Measurements from ENCODE around the gene TM9SF3.
A peak's percentile ranks its signal among the peaks of the same experiment; 100 is the strongest.
"Not testable (repeated sequence)": the region's sequence is repeated elsewhere in the genome, so short reads cannot be mapped to it uniquely, and the experiment has no call there.

The TM9SF3 gene

DNA sequence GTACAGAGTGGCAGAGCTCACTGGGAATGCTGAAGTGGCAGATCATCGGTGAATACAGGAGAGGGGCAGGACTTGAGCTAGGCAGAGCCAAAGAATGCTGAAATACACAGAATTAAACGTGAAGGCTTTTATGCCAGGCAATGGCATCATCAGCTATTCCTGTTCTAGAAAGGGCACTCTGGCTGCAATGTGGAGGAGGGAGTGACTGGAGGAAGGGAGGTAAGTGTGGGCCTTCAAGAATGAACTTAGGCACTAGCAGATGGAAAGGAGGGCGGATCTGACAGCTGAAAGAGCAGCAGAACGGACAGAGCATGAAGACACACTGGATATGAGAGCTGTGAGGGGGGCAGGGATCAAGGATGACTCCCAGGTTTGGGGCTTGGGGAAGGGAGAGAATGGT lies 12.0 kb upstream of the TM9SF3 start:
- DNase-seq (ENCODE audit: low read depth): no peak

GRCh38 chr10:96596422-96597407 lies 9.9 kb upstream of the TM9SF3 start:
- no peak for DNase-seq (ENCODE audit: low read depth)

GRCh38 chr10:96595741-96596140 lies 8.9 kb upstream of the TM9SF3 start:
- DNase-seq (ENCODE audit: low read depth): no peak

GRCh38 chr10:96591946-96592345 lies 5.1 kb upstream of the TM9SF3 start:
- no peak for DNase-seq (ENCODE audit: low read depth)

DNA sequence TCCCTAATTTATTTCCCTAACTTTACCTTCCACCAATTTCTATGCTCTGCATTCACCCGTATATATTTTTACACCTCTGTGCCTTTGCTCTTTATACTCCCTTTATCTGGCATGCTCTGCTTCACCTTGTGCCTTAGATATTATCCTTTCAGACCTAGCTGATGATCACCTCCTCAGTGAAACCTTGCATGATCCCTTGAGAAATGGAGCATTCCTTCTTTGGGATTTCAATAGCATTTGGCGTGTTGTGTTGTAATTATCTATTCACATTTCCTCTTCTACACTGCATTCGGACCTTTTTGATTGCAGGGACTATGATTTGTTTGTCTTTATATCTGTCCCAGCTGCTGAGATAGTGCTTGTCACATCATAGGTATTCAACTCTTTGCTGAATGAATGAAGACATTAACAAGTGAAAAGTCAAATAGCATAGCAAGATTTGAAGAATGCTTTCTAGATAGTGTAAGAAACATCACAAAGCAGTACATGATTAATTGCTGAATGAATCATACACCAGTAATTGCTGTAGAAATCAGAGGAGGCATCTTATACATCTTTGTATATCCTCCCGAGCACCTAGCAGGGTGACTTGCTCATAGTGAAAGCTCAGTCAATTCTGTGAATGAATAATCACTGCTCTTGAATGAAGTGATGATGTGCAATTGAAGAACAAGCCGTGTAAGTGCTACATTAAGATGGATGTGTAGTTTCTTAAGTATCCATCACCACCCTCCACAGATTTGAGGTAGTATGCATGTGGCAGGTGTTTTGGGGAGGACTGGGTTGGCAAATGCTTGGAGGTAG lies 2.0 kb upstream of the TM9SF3 start:
- no peak for DNase-seq (ENCODE audit: low read depth)

GRCh38 chr10:96588060-96588554 lies 1.3 kb upstream of the TM9SF3 start:
- DNase-seq (ENCODE audit: low read depth): no peak

DNA sequence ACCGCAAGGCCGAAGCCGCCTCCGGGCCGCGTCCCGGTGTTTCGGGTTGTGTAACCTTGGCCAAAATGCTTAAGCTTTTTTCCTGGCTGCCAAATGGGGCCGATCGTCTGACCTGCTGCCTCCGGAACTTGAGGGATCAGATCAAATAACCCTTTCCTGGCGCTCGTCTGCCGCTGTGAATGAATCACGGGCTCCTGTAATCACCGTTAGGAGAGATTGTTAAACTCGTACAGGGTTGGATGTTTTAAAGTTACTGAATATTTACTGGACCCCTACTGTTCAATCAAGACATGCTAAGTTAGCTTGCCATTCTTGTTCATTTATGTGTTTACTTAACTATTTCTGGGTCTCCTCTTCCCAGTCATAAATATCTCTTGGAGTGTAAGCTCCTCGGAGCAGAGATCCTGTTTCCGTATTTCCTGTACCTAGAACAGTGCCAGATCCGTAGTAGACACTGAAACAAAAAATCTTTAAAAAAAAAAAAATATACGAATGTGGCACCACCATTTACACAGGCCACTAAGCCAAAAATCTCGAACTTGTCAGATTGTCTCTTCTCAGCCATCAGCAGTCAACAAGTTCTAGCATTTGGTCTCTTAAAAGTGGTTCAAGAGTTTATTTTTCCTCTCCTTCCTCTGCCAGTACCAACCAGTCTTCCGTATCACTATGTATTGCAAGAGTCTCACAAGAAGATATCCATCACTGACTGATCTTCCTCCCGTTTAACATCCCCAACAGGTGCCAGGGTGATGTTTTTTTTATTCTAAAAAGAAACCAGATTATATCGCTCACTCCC lies 650 bp upstream of the TM9SF3 start:
- peak; percentile 70 for DNase-seq (ENCODE audit: low read depth)

DNA sequence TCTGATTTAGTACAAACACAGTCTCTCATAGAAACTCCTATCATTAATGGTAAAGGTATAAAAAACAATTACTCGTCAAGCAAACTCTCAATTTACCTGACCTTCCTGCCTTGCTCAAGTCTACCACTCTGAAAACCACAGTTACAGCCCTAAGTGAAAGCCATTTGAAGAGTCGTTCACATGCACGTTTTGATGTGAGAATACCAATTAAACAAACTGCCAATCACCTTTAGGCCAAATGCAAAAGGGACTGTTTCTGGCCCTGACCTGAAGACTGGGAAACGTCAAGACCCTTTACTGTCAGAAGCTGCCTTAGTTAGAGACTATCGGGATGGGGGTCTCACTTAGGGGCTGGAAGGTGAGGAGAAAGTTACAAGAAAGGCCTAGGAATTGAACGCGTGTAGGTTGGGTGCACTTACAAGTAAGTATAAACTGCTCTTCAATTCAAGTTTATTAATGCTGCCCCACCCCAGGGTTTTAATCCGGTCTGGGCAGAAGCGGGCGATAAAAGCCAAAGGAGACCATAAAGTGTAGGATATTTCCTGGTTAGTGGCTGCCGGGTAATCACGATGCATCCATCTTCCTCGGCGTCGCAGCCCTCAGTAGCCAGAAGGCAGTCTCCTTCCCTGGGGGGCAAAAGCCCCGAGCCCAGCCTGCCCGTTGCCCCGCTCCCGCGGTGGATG lies 935 bp downstream of the TM9SF3 start:
- no peak for DNase-seq (ENCODE audit: low read depth)

DNA sequence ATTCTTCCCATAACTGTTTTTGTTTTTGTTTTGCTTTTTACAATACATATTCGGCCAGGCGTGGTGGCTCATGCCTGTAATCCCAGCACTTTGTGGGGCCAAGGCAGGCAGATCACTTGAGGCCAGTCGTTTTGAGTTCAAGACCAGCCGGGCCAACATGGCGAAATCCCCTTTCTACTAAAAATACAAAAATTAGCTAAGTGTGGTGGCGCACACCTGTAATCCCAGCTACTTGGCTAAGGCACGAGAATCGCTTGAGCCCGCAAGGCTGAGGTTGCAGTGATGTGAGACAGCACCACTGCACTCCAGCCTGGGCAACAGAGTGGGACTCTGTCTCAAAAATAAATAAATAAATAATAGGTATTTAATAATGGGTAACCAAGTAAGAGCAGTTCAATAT lies 2.3 kb downstream of the TM9SF3 start:
- DNase-seq (ENCODE audit: low read depth): no peak

- no peak for DNase-seq (ENCODE audit: low read depth)
Measured at GRCh38 chr10:96584035-96584434, 2.8 kb downstream of the TM9SF3 start.

GRCh38 chr10:96579133-96579532 lies 7.7 kb downstream of the TM9SF3 start:
- DNase-seq (ENCODE audit: low read depth): no peak

DNA sequence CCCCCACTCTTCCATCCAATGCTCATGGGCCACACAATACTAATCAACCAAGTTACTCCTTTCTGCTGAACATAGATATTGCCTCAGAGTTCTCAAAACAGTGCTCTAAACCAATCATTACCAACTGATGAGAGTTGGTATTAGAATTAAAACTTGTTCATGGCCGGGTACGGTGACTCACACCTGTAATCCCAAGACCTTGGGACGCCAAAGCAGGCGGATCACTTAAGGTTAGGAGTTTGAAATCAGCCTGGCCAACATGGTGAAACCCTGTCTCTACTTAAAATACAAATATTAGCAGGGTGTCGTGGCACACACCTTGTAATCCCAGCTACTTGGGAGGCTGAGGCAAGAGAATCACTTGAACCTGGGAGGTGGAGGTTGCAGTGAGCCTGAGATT lies 8.2 kb downstream of the TM9SF3 start:
- DNase-seq (ENCODE audit: low read depth): no peak

DNA sequence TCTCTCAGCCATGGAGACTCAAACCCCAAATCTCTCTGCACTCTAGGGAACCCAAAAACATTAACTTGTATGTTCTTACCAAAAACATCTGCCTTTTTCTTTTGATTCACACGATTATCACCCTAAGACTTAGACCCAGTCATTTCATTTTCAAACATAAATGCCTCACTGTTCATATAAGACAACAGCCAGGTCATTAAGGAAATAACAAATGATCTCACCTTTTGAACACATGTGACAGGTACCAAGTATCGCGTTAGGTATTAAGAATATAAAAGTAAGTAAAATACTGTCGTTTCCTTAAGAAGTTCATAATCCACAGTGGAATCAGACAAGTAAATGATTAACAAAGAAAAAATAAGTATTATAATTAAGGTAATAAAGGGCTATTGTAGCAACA lies 8.8 kb downstream of the TM9SF3 start:
- no peak for DNase-seq (ENCODE audit: low read depth)

DNA sequence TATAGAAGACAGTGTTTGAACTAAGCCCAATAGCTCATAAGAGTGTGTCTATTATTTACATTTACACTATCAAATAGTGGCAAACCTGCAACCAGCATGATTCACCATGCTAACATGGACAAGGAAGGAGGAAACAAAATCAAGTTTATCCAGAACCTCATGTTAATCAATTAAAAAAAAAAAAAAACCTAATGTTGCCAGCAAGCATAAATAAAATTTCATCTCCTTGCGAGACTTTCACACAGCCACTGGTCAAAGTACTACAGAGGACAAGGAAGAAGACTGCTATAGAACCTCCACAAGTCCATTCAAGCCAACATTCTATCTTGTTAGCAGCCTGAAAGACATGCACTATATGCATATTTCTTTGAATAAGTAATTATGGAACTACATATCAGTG lies 9.7 kb downstream of the TM9SF3 start:
- DNase-seq (ENCODE audit: low read depth): no peak

- no peak for DNase-seq (ENCODE audit: low read depth)
Measured at GRCh38 chr10:96576277-96576980, 10.4 kb downstream of the TM9SF3 start.

GRCh38 chr10:96574564-96574963 lies 12.2 kb downstream of the TM9SF3 start:
- DNase-seq (ENCODE audit: low read depth): not testable (repeated sequence)

- DNase-seq (ENCODE audit: low read depth): no peak
Measured at GRCh38 chr10:96573036-96573435, 13.8 kb downstream of the TM9SF3 start.

- no peak for DNase-seq (ENCODE audit: low read depth)
Measured at GRCh38 chr10:96570983-96571964, 15.5 kb downstream of the TM9SF3 start.

DNA sequence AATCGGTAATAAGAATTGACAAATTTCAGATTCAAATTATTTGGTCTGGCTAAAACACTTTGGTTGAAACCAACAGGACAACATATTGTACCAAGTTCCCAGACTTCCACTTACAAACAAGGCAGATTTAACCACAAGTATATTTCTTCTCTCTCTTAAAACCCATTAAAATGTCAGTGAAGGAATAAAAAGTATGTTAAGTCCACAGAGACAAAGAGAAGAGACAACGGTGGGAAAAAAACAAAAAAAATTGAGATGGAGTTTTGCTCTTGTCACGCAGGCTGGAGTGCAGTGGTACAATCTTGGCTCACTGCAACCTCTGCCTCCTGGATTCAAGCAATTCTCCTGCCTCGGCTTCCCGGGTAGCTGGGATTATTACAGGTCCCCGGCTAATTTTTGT lies 16.3 kb downstream of the TM9SF3 start:
- no peak for DNase-seq (ENCODE audit: low read depth)

DNA sequence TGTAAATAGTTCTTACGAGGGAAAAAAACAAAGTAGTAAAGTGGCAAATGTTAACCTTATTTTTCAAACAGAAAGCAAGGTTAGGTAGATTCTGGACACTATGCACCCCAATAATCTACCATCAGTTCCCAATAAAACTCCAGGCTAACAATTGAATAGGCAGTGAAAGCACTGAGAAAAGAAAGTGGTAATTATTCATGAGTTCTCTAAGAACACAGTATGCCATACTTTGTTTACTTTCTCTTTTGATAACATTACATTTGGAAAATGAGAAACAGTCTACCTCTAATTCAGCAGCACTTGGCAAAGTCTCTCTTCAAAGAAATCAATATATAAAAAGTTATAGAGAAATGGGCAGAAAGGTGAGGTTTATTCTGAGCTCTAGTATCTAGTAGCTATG lies 18.4 kb downstream of the TM9SF3 start:
- no peak for DNase-seq (ENCODE audit: low read depth)

All from fibroblast of the conjunctiva (primary cell).